Liver (tissue), 9 donors: ENCODE results near the gene AAMDC. TPM values are rescaled to one million over a fixed set of nuclear protein-coding genes. Genes with fewer than 3 reads are reported as not detected.

Experiments used
- DNase-seq: peaks from one replicate; pipeline ENCODE4 v3.0.0-alpha.2; 2017; ENCODE audit warnings: low spot score
- H3K27ac ChIP-seq, 2 donors: one replicate each; pipeline ENCODE4 v1.7.0; 2013; ENCODE audit warnings: inconsistent platforms in 2 of 2, low read length in 2 of 2, control low read depth in 1 of 2, low read depth in 1 of 2, mild to moderate bottlenecking in 1 of 2
- H3K27me3 ChIP-seq, 4 donors: one replicate each; pipeline versions ENCODE4 v1.6.1 to v1.7.0; 2013; ENCODE audit warnings: low read length in 3 of 4, inconsistent platforms in 1 of 4, mild to moderate bottlenecking in 1 of 4, moderate library complexity in 1 of 4; ENCODE audit not compliant: control insufficient read depth in 4 of 4, insufficient read depth in 4 of 4
- H3K36me3 ChIP-seq, 4 donors: one replicate each; pipeline versions ENCODE4 v1.6.1 to v1.7.0; 2013; ENCODE audit warnings: low read length in 3 of 4, mild to moderate bottlenecking in 3 of 4, low read depth in 1 of 4, moderate library complexity in 1 of 4; ENCODE audit not compliant: control insufficient read depth in 4 of 4, insufficient read depth in 3 of 4
- H3K4me1 ChIP-seq, 4 donors: one replicate each; pipeline versions ENCODE4 v1.6.1 to v1.7.0; 2013; ENCODE audit warnings: low read length in 3 of 4, mild to moderate bottlenecking in 3 of 4, moderate library complexity in 1 of 4; ENCODE audit not compliant: control insufficient read depth in 4 of 4, insufficient read depth in 4 of 4
- H3K4me3 ChIP-seq, 3 donors: one replicate each; pipeline versions ENCODE4 v1.6.1 to v1.7.0; 2013; ENCODE audit warnings: low read length in 3 of 3, control low read depth in 1 of 3, low read depth in 1 of 3, mild to moderate bottlenecking in 1 of 3
- H3K9ac ChIP-seq, 2 donors: one replicate each; pipeline ENCODE4 v1.7.0; 2013; ENCODE audit warnings: low read length in 2 of 2, mild to moderate bottlenecking in 2 of 2, moderate library complexity in 2 of 2, control low read depth in 1 of 2, low read depth in 1 of 2
- H3K9me3 ChIP-seq, 4 donors: one replicate each; pipeline versions ENCODE4 v1.6.1 to v1.7.0; 2013; ENCODE audit warnings: low read length in 3 of 4; ENCODE audit not compliant: control insufficient read depth in 4 of 4
- EGR1 ChIP-seq, 2 donors: IDR thresholded peaks; 2 replicates each; pipeline ENCODE4 v1.6.1; 2016 to 2018; ENCODE audit warnings: antibody characterized with exemption in 2 of 2, low read depth in 2 of 2
- FOXA1 ChIP-seq: IDR thresholded peaks from 2 replicates; pipeline ENCODE4 v1.6.1; 2016; ENCODE audit warnings: antibody characterized with exemption
- FOXA2 ChIP-seq: IDR thresholded peaks from 2 replicates; pipeline ENCODE4 v1.6.1; 2016; ENCODE audit warnings: antibody characterized with exemption
- GABPA ChIP-seq, 2 donors: IDR thresholded peaks in 1 of 2; conservative IDR thresholded peaks in 1 of 2; 2 replicates each; pipeline ENCODE4 v1.6.1; 2016; ENCODE audit warnings: antibody characterized with exemption in 2 of 2, mild to moderate bottlenecking in 1 of 2, moderate library complexity in 1 of 2
- HNF4A ChIP-seq, 2 donors: conservative IDR thresholded peaks; 2 replicates each; pipeline ENCODE4 v1.6.1; 2016; ENCODE audit warnings: antibody characterized with exemption in 2 of 2, mild to moderate bottlenecking in 2 of 2
- HNF4G ChIP-seq: IDR thresholded peaks from 2 replicates; pipeline ENCODE4 v1.6.1; 2016; ENCODE audit warnings: antibody characterized with exemption
- JUND ChIP-seq, 2 donors: IDR thresholded peaks; 2 replicates each; pipeline ENCODE4 v1.6.1; 2016; ENCODE audit warnings: antibody characterized with exemption in 2 of 2
- MAX ChIP-seq: IDR thresholded peaks from 2 replicates; pipeline ENCODE4 v1.6.1; 2016; ENCODE audit warnings: antibody characterized with exemption
- NR2F2 ChIP-seq: IDR thresholded peaks from 2 replicates; pipeline ENCODE4 v1.6.1; 2016; ENCODE audit warnings: antibody characterized with exemption
- RAD21 ChIP-seq, 2 donors: IDR thresholded peaks; 2 replicates each; pipeline ENCODE4 v1.6.1; 2016; ENCODE audit warnings: antibody characterized with exemption in 2 of 2, mild to moderate bottlenecking in 2 of 2
- REST ChIP-seq: IDR thresholded peaks from 2 replicates; pipeline ENCODE4 v1.6.1; 2016; ENCODE audit warnings: antibody characterized with exemption, mild to moderate bottlenecking
- RXRA ChIP-seq, 2 donors: IDR thresholded peaks; 2 replicates each; pipeline ENCODE4 v1.6.1; 2017 to 2018; ENCODE audit warnings: antibody characterized with exemption in 2 of 2, mild to moderate bottlenecking in 1 of 2
- SP1 ChIP-seq: IDR thresholded peaks from 2 replicates; pipeline ENCODE4 v1.6.1; 2018; ENCODE audit warnings: antibody characterized with exemption, mild to moderate bottlenecking
- TAF1 ChIP-seq: conservative IDR thresholded peaks from 2 replicates; pipeline ENCODE4 v1.6.1; 2016; ENCODE audit warnings: antibody characterized with exemption, mild to moderate bottlenecking
- YY1 ChIP-seq: IDR thresholded peaks from 2 replicates; pipeline ENCODE4 v1.6.1; 2016; ENCODE audit warnings: antibody characterized with exemption, mild to moderate bottlenecking
- WGBS: extraction: QIAGEN DNeasy Blood & Tissue Kit; methylation state at CpG from one replicate; pipeline ENCODE4 v1.1.7; 2013; 5-methylcytosine and 5-hydroxymethylcytosine counted together
- polyA plus RNA-seq, 2 donors: library from polyadenylated mRNA; stranded (reverse) in 1 of 2; unstranded in 1 of 2; fragments of 200-250 nt in 1 of 2; fragments of >200 nt in 1 of 2; fragmentation: Nextera tagmentation in 1 of 2; extraction: Ambion mirVana in 1 of 2; gene quantifications; one replicate each; pipeline versions ENCODE4 v1.2.1 to v1.2.3, GENCODE V29; 2013 to 2015
- total RNA-seq, 2 donors: library from RNA; depleted of rRNA; stranded (reverse); fragments of >200 nt; gene quantifications; one replicate each; pipeline ENCODE4 v1.2.3, GENCODE V29; 2014
- TF ChIP-seq, protein P1 (sequence below): IDR thresholded peaks from 2 replicates; pipeline ENCODE4 v1.6.1; 2016; ENCODE audit warnings: antibody characterized with exemption
- TF ChIP-seq, protein P2 (sequence below): fragments of 150-350 bp; IDR thresholded peaks from 2 replicates; pipeline ENCODE4 v1.5.1; 2017; ENCODE audit warnings: improper control_type of control experiment, low read depth, low read length; ENCODE audit not compliant: missing input control
- TF ChIP-seq, protein P3 (sequence below): IDR thresholded peaks from 2 replicates; pipeline ENCODE4 v1.6.1; 2016; ENCODE audit warnings: antibody characterized with exemption
- donor health status: healthy.
- donor health status: healthy.
- donor health status: healthy.
- donor health status: healthy.
- donor health status: healthy.

Gene AAMDC
- total and polyA plus RNA-seq, 4 donors, result 7.4 to 31.1 (median 13.7) TPM

DNA sequence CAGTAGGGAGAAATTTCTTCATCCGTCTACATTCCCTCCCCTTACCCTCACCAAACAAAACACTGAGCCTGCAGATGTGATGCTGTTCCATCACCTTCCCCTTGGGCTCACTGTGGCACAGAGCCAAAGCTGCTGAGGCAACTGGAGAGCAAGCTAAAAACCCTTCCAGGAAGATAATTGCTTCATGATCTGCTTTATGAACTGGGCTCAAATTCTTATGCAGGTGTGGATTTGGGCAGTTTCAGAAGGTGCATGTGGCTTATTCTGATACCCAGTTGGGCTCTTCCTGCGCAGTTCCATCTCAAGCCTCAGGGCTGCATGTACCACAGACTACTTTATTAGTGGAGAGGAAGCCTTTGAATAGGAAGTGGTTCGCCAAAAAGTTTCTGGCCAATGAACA is 58.3 kb downstream of the AAMDC start:
- Histone ChIP-seq H3K4me1 (no peaks in the 10 kb centered on the region), H3K36me3 (peaks cover 4 to 44% (median 34%) of the 10 kb centered on the region in 4 donors), H3K27me3 (no peaks in the 10 kb centered on the region), H3K9ac (no peak overlapping the region), H3K27ac (no peak overlapping the region), H3K4me3 (no peak overlapping the region), H3K9me3 (no peaks in the 10 kb centered on the region)
- WGBS, result 90% methylated on average over 3 of the region's 3 CpGs
- DNase-seq, result no peak
- TF ChIP-seq, protein P1, sequence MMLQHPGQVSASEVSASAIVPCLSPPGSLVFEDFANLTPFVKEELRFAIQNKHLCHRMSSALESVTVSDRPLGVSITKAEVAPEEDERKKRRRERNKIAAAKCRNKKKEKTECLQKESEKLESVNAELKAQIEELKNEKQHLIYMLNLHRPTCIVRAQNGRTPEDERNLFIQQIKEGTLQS, result no peak
- TF ChIP-seq, protein P2, sequence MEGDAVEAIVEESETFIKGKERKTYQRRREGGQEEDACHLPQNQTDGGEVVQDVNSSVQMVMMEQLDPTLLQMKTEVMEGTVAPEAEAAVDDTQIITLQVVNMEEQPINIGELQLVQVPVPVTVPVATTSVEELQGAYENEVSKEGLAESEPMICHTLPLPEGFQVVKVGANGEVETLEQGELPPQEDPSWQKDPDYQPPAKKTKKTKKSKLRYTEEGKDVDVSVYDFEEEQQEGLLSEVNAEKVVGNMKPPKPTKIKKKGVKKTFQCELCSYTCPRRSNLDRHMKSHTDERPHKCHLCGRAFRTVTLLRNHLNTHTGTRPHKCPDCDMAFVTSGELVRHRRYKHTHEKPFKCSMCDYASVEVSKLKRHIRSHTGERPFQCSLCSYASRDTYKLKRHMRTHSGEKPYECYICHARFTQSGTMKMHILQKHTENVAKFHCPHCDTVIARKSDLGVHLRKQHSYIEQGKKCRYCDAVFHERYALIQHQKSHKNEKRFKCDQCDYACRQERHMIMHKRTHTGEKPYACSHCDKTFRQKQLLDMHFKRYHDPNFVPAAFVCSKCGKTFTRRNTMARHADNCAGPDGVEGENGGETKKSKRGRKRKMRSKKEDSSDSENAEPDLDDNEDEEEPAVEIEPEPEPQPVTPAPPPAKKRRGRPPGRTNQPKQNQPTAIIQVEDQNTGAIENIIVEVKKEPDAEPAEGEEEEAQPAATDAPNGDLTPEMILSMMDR, result no peak
- TF ChIP-seq RXRA (IDR thresholded peaks at IDR 0.05) (no peak), MAX (no peak), FOXA1 (no peak), YY1 (no peak)
- TF ChIP-seq, protein P3, sequence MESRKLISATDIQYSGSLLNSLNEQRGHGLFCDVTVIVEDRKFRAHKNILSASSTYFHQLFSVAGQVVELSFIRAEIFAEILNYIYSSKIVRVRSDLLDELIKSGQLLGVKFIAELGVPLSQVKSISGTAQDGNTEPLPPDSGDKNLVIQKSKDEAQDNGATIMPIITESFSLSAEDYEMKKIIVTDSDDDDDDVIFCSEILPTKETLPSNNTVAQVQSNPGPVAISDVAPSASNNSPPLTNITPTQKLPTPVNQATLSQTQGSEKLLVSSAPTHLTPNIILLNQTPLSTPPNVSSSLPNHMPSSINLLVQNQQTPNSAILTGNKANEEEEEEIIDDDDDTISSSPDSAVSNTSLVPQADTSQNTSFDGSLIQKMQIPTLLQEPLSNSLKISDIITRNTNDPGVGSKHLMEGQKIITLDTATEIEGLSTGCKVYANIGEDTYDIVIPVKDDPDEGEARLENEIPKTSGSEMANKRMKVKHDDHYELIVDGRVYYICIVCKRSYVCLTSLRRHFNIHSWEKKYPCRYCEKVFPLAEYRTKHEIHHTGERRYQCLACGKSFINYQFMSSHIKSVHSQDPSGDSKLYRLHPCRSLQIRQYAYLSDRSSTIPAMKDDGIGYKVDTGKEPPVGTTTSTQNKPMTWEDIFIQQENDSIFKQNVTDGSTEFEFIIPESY, result no peak

- no peak overlapping the region for H3K4me3 ChIP-seq
- peaks cover 2 to 41% (median 30%) of the 10 kb centered on the region in 4 donors for H3K36me3 ChIP-seq
- H3K4me1 ChIP-seq, result no peaks in the 10 kb centered on the region
- no peaks in the 10 kb centered on the region for H3K27me3 ChIP-seq
- no peak for DNase-seq
- 91% methylated on average over 3 of the region's 3 CpGs for WGBS
- H3K9me3 ChIP-seq, result no peaks in the 10 kb centered on the region
- H3K27ac ChIP-seq, result no peak overlapping the region
- TF ChIP-seq RXRA (IDR thresholded peaks at IDR 0.05), result no peak
- no peak for TF ChIP-seq GABPA (IDR thresholded peaks at IDR 0.05 in 1 of 2, conservative IDR thresholded peaks at IDR 0.05 in 1 of 2)
- TF ChIP-seq REST, result no peak
- TF ChIP-seq HNF4G, result no peak
- no peak for TF ChIP-seq SP1
- TF ChIP-seq, protein P3, result no peak
- TF ChIP-seq EGR1 (IDR thresholded peaks at IDR 0.05; ENCODE audit: low read depth in 2 of 2), result no peak
- TF ChIP-seq, protein P1, result no peak
- no peak for TF ChIP-seq JUND (IDR thresholded peaks at IDR 0.05)
- no peak for TF ChIP-seq MAX
- TF ChIP-seq HNF4A (conservative IDR thresholded peaks at IDR 0.05), result no peak
- TF ChIP-seq NR2F2, result no peak
- TF ChIP-seq YY1, result no peak
- no peak for TF ChIP-seq FOXA1
- TF ChIP-seq RAD21 (IDR thresholded peaks at IDR 0.05), result no peak
- no peak for TF ChIP-seq FOXA2
- TF ChIP-seq, protein P2, result no peak
- TF ChIP-seq TAF1, result no peak
- no peak overlapping the region for H3K9ac ChIP-seq
These were observed 61.5 kb downstream of the AAMDC start for GRCh38 chr11:77882396-77882795.
